ENCODE data around the gene OTOG.

OTOG gene

GRCh38 chr11:17588166-17588565, 41.1 kb downstream of the OTOG start:
- TF ChIP-seq CREB1 (IDR thresholded peaks at IDR 0.05; ENCODE audit: low read depth) (no peak), EGR1 (IDR thresholded peaks at IDR 0.05) (no peak), ZBTB7A (IDR thresholded peaks at IDR 0.05; ENCODE audit: low read depth) (no peak), MAX (IDR thresholded peaks at IDR 0.05) (no peak), NFIC (IDR thresholded peaks at IDR 0.05) (no peak), CEBPB (IDR thresholded peaks at IDR 0.05) (no peak), TCF12 (IDR thresholded peaks at IDR 0.05; ENCODE audit: low read depth) (no peak), TEAD4 (IDR thresholded peaks at IDR 0.05) (no peak), REST (IDR thresholded peaks at IDR 0.05; ENCODE audit: low read depth) (no peak), FOXM1 (IDR thresholded peaks at IDR 0.05; ENCODE audit: borderline replicate concordance, low read depth) (no peak)

- no peak for TF ChIP-seq TAF1 (IDR thresholded peaks at IDR 0.05; ENCODE audit: low read depth)
- no peak for TF ChIP-seq EGR1 (IDR thresholded peaks at IDR 0.05)
- no peak for TF ChIP-seq YY1 (IDR thresholded peaks at IDR 0.05; ENCODE audit: low read depth)
- no peak for TF ChIP-seq CEBPB (IDR thresholded peaks at IDR 0.05)
- TF ChIP-seq NFIC (IDR thresholded peaks at IDR 0.05): no peak
- no peak for TF ChIP-seq ZBTB7A (IDR thresholded peaks at IDR 0.05; ENCODE audit: low read depth)
- no peak for TF ChIP-seq EP300 (IDR thresholded peaks at IDR 0.05; ENCODE audit: borderline replicate concordance)
- no peak for TF ChIP-seq USF1 (IDR thresholded peaks at IDR 0.05)
- TF ChIP-seq MAX (IDR thresholded peaks at IDR 0.05): no peak
Measured at GRCh38 chr11:17588721-17589120, 41.7 kb downstream of the OTOG start.

GRCh38 chr11:17590463-17590862, 43.4 kb downstream of the OTOG start:
- TF ChIP-seq EGR1 (IDR thresholded peaks at IDR 0.05): no peak
- no peak for TF ChIP-seq FOXM1 (IDR thresholded peaks at IDR 0.05; ENCODE audit: borderline replicate concordance, low read depth)
- TF ChIP-seq MAX (IDR thresholded peaks at IDR 0.05): no peak
- no peak for TF ChIP-seq YY1 (IDR thresholded peaks at IDR 0.05; ENCODE audit: low read depth)
- no peak for TF ChIP-seq RAD21 (IDR thresholded peaks at IDR 0.05; ENCODE audit: low read depth)
- TF ChIP-seq REST (IDR thresholded peaks at IDR 0.05; ENCODE audit: low read depth): no peak
- TF ChIP-seq CREB1 (IDR thresholded peaks at IDR 0.05; ENCODE audit: low read depth): no peak
- TF ChIP-seq TAF1 (IDR thresholded peaks at IDR 0.05; ENCODE audit: low read depth): no peak
- no peak for TF ChIP-seq NFIC (IDR thresholded peaks at IDR 0.05)
- TF ChIP-seq TCF12 (IDR thresholded peaks at IDR 0.05; ENCODE audit: low read depth): no peak
- TF ChIP-seq ZBTB7A (IDR thresholded peaks at IDR 0.05; ENCODE audit: low read depth): no peak
- TF ChIP-seq CEBPB (IDR thresholded peaks at IDR 0.05): no peak
- no peak for TF ChIP-seq EP300 (IDR thresholded peaks at IDR 0.05; ENCODE audit: borderline replicate concordance)
- no peak for TF ChIP-seq TEAD4 (IDR thresholded peaks at IDR 0.05)
- TF ChIP-seq USF1 (IDR thresholded peaks at IDR 0.05): no peak

GRCh38 chr11:17591293-17591692, 44.2 kb downstream of the OTOG start:
- TF ChIP-seq YY1 (IDR thresholded peaks at IDR 0.05; ENCODE audit: low read depth): no peak
- TF ChIP-seq MAX (IDR thresholded peaks at IDR 0.05): no peak
- TF ChIP-seq TCF12 (IDR thresholded peaks at IDR 0.05; ENCODE audit: low read depth): no peak
- no peak for TF ChIP-seq TEAD4 (IDR thresholded peaks at IDR 0.05)
- TF ChIP-seq CREB1 (IDR thresholded peaks at IDR 0.05; ENCODE audit: low read depth): no peak
- no peak for TF ChIP-seq TAF1 (IDR thresholded peaks at IDR 0.05; ENCODE audit: low read depth)
- TF ChIP-seq ZBTB7A (IDR thresholded peaks at IDR 0.05; ENCODE audit: low read depth): no peak

- TF ChIP-seq ZBTB7A (IDR thresholded peaks at IDR 0.05; ENCODE audit: low read depth) (no peak), EGR1 (IDR thresholded peaks at IDR 0.05) (no peak), NFIC (IDR thresholded peaks at IDR 0.05) (no peak), EP300 (IDR thresholded peaks at IDR 0.05; ENCODE audit: borderline replicate concordance) (no peak), YY1 (IDR thresholded peaks at IDR 0.05; ENCODE audit: low read depth) (no peak), MAX (IDR thresholded peaks at IDR 0.05) (no peak), FOXM1 (IDR thresholded peaks at IDR 0.05; ENCODE audit: borderline replicate concordance, low read depth) (no peak), REST (IDR thresholded peaks at IDR 0.05; ENCODE audit: low read depth) (no peak), TAF1 (IDR thresholded peaks at IDR 0.05; ENCODE audit: low read depth) (no peak), CREB1 (IDR thresholded peaks at IDR 0.05; ENCODE audit: low read depth) (no peak), TCF12 (IDR thresholded peaks at IDR 0.05; ENCODE audit: low read depth) (no peak), CEBPB (IDR thresholded peaks at IDR 0.05) (no peak), USF1 (IDR thresholded peaks at IDR 0.05) (no peak), TEAD4 (IDR thresholded peaks at IDR 0.05) (no peak), RAD21 (IDR thresholded peaks at IDR 0.05; ENCODE audit: low read depth) (no peak)
Measured at GRCh38 chr11:17593466-17594245, 46.6 kb downstream of the OTOG start.

All from Ishikawa (cell line).